Measurements from ENCODE around the gene MGMT. TPM values are rescaled to one million over a fixed set of nuclear protein-coding genes. Genes with fewer than 3 reads are reported as not detected.

The MGMT gene
- total RNA-seq, 3 donors from 2014 or later = 34.1 to 57.8 (median 46.7) TPM

- H3K27me3 ChIP-seq = no peaks in the 10 kb centered on the region
- H3K4me3 ChIP-seq = no peak overlapping the region
- no peaks in the 10 kb centered on the region for H3K36me3 ChIP-seq
- H3K9me3 ChIP-seq = no peaks in the 10 kb centered on the region
- intact Hi-C loops (cut with DNase I; ENCODE audit: low total_unique reads) = no loop called here
- H3K4me1 ChIP-seq = no peaks in the 10 kb centered on the region
- DNase-seq (ENCODE audit: low spot score in 2 of 2) = no peak
- TF ChIP-seq POLR2A (IDR thresholded peaks at IDR 0.05) = no peak
- TF ChIP-seq CTCF (IDR thresholded peaks at IDR 0.05) = no peak
- no peak for TF ChIP-seq POLR2AphosphoS5 (IDR thresholded peaks at IDR 0.05)
- H3K27ac ChIP-seq = no peak overlapping the region
Measured at GRCh38 chr10:129520440-129521080, 53.5 kb downstream of the MGMT start.

- H3K36me3 ChIP-seq = no peaks in the 10 kb centered on the region
- DNase-seq (ENCODE audit: low spot score in 2 of 2) = no peak
- intact Hi-C loops (cut with DNase I; ENCODE audit: low total_unique reads) = no loop called here
- no peak overlapping the region for H3K27ac ChIP-seq
- no peak overlapping the region for H3K4me3 ChIP-seq
- no peaks in the 10 kb centered on the region for H3K9me3 ChIP-seq
- no peak for TF ChIP-seq CTCF (IDR thresholded peaks at IDR 0.05)
- no peak for TF ChIP-seq POLR2A (IDR thresholded peaks at IDR 0.05)
- TF ChIP-seq POLR2AphosphoS5 (IDR thresholded peaks at IDR 0.05) = no peak
- H3K4me1 ChIP-seq = no peaks in the 10 kb centered on the region
- no peaks in the 10 kb centered on the region for H3K27me3 ChIP-seq
Measured at GRCh38 chr10:129521161-129522025, 54.4 kb downstream of the MGMT start.

- no peak for TF ChIP-seq POLR2AphosphoS5 (IDR thresholded peaks at IDR 0.05)
- TF ChIP-seq POLR2A (IDR thresholded peaks at IDR 0.05) = no peak
- TF ChIP-seq CTCF (IDR thresholded peaks at IDR 0.05) = no peak
- Histone ChIP-seq H3K4me1 (no peaks in the 10 kb centered on the region), H3K27me3 (no peaks in the 10 kb centered on the region), H3K4me3 (no peak overlapping the region), H3K9me3 (no peaks in the 10 kb centered on the region), H3K36me3 (no peaks in the 10 kb centered on the region), H3K27ac (no peak overlapping the region)
- intact Hi-C loops (cut with DNase I; ENCODE audit: low total_unique reads) = no loop called here
- no peak for DNase-seq (ENCODE audit: low spot score in 2 of 2)
Measured at GRCh38 chr10:129522041-129522585, 55.1 kb downstream of the MGMT start.

- H3K27me3 ChIP-seq = no peaks in the 10 kb centered on the region
- DNase-seq (ENCODE audit: low spot score in 2 of 2) = no peak
- no peaks in the 10 kb centered on the region for H3K9me3 ChIP-seq
- intact Hi-C loops (cut with DNase I; ENCODE audit: low total_unique reads) = no loop called here
- TF ChIP-seq CTCF (IDR thresholded peaks at IDR 0.05) (no peak), POLR2A (IDR thresholded peaks at IDR 0.05) (no peak), POLR2AphosphoS5 (IDR thresholded peaks at IDR 0.05) (no peak)
- no peaks in the 10 kb centered on the region for H3K36me3 ChIP-seq
- H3K4me1 ChIP-seq = no peaks in the 10 kb centered on the region
- H3K4me3 ChIP-seq = no peak overlapping the region
- no peak overlapping the region for H3K27ac ChIP-seq
Measured at GRCh38 chr10:129523031-129523722, 56.1 kb downstream of the MGMT start.
